ENCODE measurements around the gene CTAG1B. TPM values are rescaled to one million over a fixed set of nuclear protein-coding genes. Genes with fewer than 3 reads are reported as not detected.
"Not testable (repeated sequence)": the region's sequence is repeated elsewhere in the genome, so short reads cannot be mapped to it uniquely, and the experiment has no call there.

CTAG1B gene
- polyA plus RNA-seq, 1 donor from 2014 or later, result not detected

DNA sequence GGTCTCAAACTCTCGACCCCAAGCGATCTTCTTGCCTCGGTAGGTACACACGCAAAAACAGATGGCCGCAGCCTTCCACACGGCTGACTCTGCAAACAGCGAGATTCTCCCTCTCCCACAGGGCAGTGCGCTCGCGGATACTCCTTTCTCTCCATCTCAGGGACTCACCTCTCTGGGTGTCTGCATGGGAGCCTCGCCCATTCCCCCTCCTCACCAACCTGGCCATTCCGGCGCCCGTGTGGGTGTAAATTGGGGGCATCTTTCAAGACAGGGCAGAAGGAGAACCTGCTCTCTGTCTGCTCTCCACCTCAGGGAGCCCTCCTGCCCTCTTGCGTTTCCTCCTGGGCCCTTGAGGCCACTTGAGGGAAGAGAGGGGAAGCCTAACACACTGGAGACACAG is 29.8 kb upstream of the CTAG1B start:
- no peaks in the 10 kb centered on the region for H3K36me3 ChIP-seq (ENCODE audit: insufficient read depth, low read length)
- no peaks in the 10 kb centered on the region for H3K27me3 ChIP-seq (ENCODE audit: insufficient read depth, low read depth, low read length)
- H3K9me3 ChIP-seq (ENCODE audit: low read length), result no peaks in the 10 kb centered on the region
- no peaks in the 10 kb centered on the region for H3K9me2 ChIP-seq (ENCODE audit: insufficient read depth, low read length)
- no peak overlapping the region for H3K4me2 ChIP-seq (ENCODE audit: low read length)
- no peaks in the 10 kb centered on the region for H3K79me2 ChIP-seq (replicated peaks; ENCODE audit: insufficient read depth, low read length)
- no peaks in the 10 kb centered on the region for H3F3A ChIP-seq (ENCODE audit: insufficient read depth, low read length, poor library complexity, severe bottlenecking)
- H3K4me3 ChIP-seq (ENCODE audit: low read length), result no peak overlapping the region
- H3K9ac ChIP-seq (ENCODE audit: low read length), result no peak overlapping the region
- H4K20me1 ChIP-seq (ENCODE audit: insufficient read depth), result no peaks in the 10 kb centered on the region
- H2AFZ ChIP-seq (ENCODE audit: low read depth, low read length), result no peak overlapping the region
- H3K27ac ChIP-seq (ENCODE audit: low read length), result no peak overlapping the region
- TF ChIP-seq POLR2AphosphoS5 (IDR thresholded peaks at IDR 0.05) (no peak), SMC3 (conservative IDR thresholded peaks at IDR 0.05; ENCODE audit: poor library complexity) (no peak), EZH2 (IDR thresholded peaks at IDR 0.05; ENCODE audit: borderline replicate concordance, insufficient read depth, low read length, poor library complexity, severe bottlenecking) (no peak), MXI1 (conservative IDR thresholded peaks at IDR 0.05; ENCODE audit: poor library complexity, severe bottlenecking) (no peak), TAF1 (IDR thresholded peaks at IDR 0.05; ENCODE audit: low read depth) (no peak)

DNA sequence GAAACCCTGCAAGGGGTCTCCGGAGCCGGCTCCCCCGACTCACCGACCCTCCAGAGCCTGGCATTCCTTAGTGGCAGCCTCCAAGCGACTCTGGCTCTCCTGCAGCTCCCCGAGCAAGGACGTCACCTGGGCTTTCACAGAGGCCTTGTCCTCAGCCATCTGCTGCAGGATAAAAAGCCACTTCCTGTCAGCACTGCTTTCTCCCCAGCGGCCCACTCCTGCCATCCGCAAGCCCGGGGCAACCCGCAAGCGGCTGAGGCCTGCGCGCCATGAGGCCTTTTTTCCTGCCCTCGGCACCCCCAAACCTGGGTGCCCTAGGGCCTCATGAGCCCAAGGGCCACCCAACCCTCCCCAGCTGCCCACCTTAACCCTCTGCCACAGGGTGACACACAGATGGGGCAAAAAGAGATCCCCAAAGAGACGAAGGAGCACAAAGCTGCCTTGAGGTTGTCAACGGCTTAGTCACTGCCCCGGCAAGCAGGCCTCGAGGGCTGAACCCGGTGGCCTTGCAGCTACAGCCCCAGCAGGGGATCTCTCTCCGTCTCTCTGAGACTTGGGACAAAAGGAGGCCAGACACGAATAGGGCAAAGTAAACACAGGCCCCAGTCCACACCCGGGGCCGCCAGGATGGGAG is 26.8 kb upstream of the CTAG1B start:
- not testable (repeated sequence) for H2AFZ ChIP-seq (ENCODE audit: low read depth, low read length); H3K9me2 ChIP-seq (ENCODE audit: insufficient read depth, low read length); H3K36me3 ChIP-seq (ENCODE audit: insufficient read depth, low read length); H3K79me2 ChIP-seq (replicated peaks; ENCODE audit: insufficient read depth, low read length); H4K20me1 ChIP-seq (ENCODE audit: insufficient read depth); H3K9me3 ChIP-seq (ENCODE audit: low read length); H3K27me3 ChIP-seq (ENCODE audit: insufficient read depth, low read depth, low read length); H3K4me2 ChIP-seq (ENCODE audit: low read length); H3F3A ChIP-seq (ENCODE audit: insufficient read depth, low read length, poor library complexity, severe bottlenecking); H3K4me3 ChIP-seq (ENCODE audit: low read length); H3K9ac ChIP-seq (ENCODE audit: low read length); H3K27ac ChIP-seq (ENCODE audit: low read length)

DNA sequence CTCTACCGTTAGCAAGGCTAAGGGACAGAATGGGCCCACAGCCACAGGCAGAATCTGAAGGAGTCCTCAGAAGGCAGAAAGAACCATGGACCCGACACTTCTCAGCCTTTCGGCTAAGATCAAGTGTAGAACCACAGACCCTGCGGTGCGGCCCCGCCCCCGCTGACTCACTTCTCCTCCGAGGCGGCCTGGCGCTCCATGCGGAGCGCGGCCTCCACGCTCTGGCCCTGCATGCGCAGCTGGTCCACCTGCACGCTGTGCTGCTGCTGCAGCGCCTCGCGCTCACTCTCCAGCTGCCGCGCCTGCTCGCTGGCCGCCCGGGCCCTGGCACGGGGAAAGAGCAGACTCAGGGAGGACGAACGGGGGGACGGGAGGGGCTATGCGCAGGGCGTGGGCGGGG is 24.6 kb upstream of the CTAG1B start:
- not testable (repeated sequence) for H3K27ac ChIP-seq (ENCODE audit: low read length); H3K36me3 ChIP-seq (ENCODE audit: insufficient read depth, low read length); H3K4me3 ChIP-seq (ENCODE audit: low read length); H3K9me3 ChIP-seq (ENCODE audit: low read length); H3K9ac ChIP-seq (ENCODE audit: low read length); H4K20me1 ChIP-seq (ENCODE audit: insufficient read depth); H3K79me2 ChIP-seq (replicated peaks; ENCODE audit: insufficient read depth, low read length); H3K27me3 ChIP-seq (ENCODE audit: insufficient read depth, low read depth, low read length); H2AFZ ChIP-seq (ENCODE audit: low read depth, low read length); H3F3A ChIP-seq (ENCODE audit: insufficient read depth, low read length, poor library complexity, severe bottlenecking); H3K4me2 ChIP-seq (ENCODE audit: low read length); H3K9me2 ChIP-seq (ENCODE audit: insufficient read depth, low read length)

DNA sequence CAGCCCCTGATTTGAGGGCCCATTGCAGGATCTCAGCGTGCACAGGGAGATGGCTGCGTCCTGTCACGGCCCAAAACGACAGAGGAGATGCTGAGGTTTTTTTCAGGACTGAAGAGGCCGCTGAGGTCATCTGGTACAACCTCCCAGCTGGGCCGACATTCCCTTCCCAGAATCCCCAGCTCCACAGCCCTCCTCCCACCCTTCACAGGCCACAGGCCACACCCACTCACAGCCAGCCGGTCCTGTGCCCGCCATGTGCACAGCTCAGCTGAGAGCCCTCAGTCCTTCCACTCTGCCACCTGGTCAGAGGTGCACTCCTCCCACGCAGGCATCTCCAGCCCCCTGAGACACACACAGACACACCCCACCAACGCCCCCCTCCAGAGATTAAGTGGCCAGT is 22.7 kb upstream of the CTAG1B start:
- not testable (repeated sequence) for H3K4me3 ChIP-seq (ENCODE audit: low read length); H3K9me2 ChIP-seq (ENCODE audit: insufficient read depth, low read length); H3F3A ChIP-seq (ENCODE audit: insufficient read depth, low read length, poor library complexity, severe bottlenecking); H3K9me3 ChIP-seq (ENCODE audit: low read length); H3K4me2 ChIP-seq (ENCODE audit: low read length); H2AFZ ChIP-seq (ENCODE audit: low read depth, low read length); H3K9ac ChIP-seq (ENCODE audit: low read length); H3K27ac ChIP-seq (ENCODE audit: low read length); H3K36me3 ChIP-seq (ENCODE audit: insufficient read depth, low read length); H3K79me2 ChIP-seq (replicated peaks; ENCODE audit: insufficient read depth, low read length); H4K20me1 ChIP-seq (ENCODE audit: insufficient read depth); H3K27me3 ChIP-seq (ENCODE audit: insufficient read depth, low read depth, low read length)

DNA sequence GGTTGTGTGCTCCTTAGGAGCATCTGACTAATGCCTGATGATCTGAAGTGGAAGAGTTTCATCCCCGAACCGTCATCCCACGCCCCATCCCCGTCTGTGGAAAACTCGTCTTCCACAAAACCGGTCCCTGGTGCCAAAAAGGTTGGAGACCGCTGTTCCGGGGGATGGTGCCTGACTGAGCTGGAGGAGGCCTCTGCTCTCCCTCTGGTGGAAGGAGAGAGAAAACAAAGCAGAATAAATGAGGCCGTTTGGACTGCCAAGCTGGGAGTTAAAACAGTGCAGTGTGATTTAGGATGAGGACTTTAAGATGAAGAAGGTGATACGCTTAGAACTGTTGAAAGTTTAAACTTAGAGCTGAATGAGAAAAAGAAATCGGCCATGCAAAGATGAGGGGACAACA is 14.6 kb upstream of the CTAG1B start:
- H3K9me2 ChIP-seq (ENCODE audit: insufficient read depth, low read length); H3K27ac ChIP-seq (ENCODE audit: low read length); H3K36me3 ChIP-seq (ENCODE audit: insufficient read depth, low read length); H4K20me1 ChIP-seq (ENCODE audit: insufficient read depth); H3K79me2 ChIP-seq (replicated peaks; ENCODE audit: insufficient read depth, low read length); H2AFZ ChIP-seq (ENCODE audit: low read depth, low read length); H3K27me3 ChIP-seq (ENCODE audit: insufficient read depth, low read depth, low read length); H3F3A ChIP-seq (ENCODE audit: insufficient read depth, low read length, poor library complexity, severe bottlenecking); H3K9me3 ChIP-seq (ENCODE audit: low read length); H3K9ac ChIP-seq (ENCODE audit: low read length); H3K4me2 ChIP-seq (ENCODE audit: low read length); H3K4me3 ChIP-seq (ENCODE audit: low read length): not testable (repeated sequence)

DNA sequence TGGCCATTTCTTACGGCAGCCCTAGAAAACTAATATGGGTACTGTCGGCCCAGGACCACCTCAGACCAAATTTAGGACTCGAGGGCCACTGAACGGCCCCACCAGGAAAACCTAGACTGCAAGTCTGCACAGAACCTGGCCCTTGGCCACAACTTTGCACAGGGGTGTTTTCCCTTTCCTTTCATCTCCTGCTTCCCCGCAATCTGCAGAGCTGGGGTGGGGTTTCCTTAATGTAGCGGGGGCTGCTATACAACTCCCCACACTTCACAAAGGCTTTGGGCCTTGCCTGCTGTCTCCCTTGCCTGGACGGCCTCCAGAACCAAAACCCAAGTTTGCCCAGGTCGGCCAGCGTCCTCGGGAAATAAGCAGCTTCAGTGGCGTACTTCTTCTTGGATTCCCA is 11.9 kb upstream of the CTAG1B start:
- not testable (repeated sequence) for H2AFZ ChIP-seq (ENCODE audit: low read depth, low read length); H3F3A ChIP-seq (ENCODE audit: insufficient read depth, low read length, poor library complexity, severe bottlenecking); H3K36me3 ChIP-seq (ENCODE audit: insufficient read depth, low read length); H3K9ac ChIP-seq (ENCODE audit: low read length); H3K9me3 ChIP-seq (ENCODE audit: low read length); H3K9me2 ChIP-seq (ENCODE audit: insufficient read depth, low read length); H3K4me2 ChIP-seq (ENCODE audit: low read length); H3K79me2 ChIP-seq (replicated peaks; ENCODE audit: insufficient read depth, low read length); H3K27me3 ChIP-seq (ENCODE audit: insufficient read depth, low read depth, low read length); H3K27ac ChIP-seq (ENCODE audit: low read length); H4K20me1 ChIP-seq (ENCODE audit: insufficient read depth); H3K4me3 ChIP-seq (ENCODE audit: low read length)

DNA sequence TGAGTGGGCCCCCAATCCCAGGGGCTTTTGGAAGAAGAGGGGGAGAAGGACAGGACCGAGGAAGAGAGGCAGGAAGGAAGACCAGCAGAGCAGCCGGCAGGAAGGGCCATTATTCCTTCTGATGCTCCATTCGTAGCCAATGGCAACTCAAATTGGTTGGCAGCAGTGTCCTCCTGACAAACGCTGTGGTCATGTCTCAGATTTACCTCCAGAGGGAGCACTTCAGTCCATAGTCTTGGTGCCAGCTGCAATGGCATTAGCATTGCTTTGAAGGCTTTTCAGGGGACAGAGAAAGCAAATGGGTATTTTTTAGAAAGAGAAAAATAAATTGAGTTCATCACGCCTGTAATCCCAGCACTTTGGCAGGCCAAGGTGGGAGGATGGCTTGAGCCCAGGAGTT is 9.9 kb upstream of the CTAG1B start:
- H3F3A ChIP-seq (ENCODE audit: insufficient read depth, low read length, poor library complexity, severe bottlenecking); H3K9ac ChIP-seq (ENCODE audit: low read length); H3K4me2 ChIP-seq (ENCODE audit: low read length); H2AFZ ChIP-seq (ENCODE audit: low read depth, low read length); H3K9me2 ChIP-seq (ENCODE audit: insufficient read depth, low read length); H3K79me2 ChIP-seq (replicated peaks; ENCODE audit: insufficient read depth, low read length); H3K36me3 ChIP-seq (ENCODE audit: insufficient read depth, low read length); H3K27ac ChIP-seq (ENCODE audit: low read length); H3K27me3 ChIP-seq (ENCODE audit: insufficient read depth, low read depth, low read length); H3K4me3 ChIP-seq (ENCODE audit: low read length); H3K9me3 ChIP-seq (ENCODE audit: low read length); H4K20me1 ChIP-seq (ENCODE audit: insufficient read depth): not testable (repeated sequence)
